ENCODE measurements around the gene INPP5B.

Gene INPP5B

GRCh38 chr1:37824001-37824400 lies 122.9 kb downstream of the INPP5B start:
- no peak for DNase-seq (ENCODE audit: extremely low spot score)
- CTCF ChIA-PET, result no interaction called here
- POLR2A ChIA-PET, result interaction anchor here (1.5 kb wide), 1 partner anchor 12 kb away, joined by 3 read pairs; no protein-coding TSS in a partner anchor
- TF ChIP-seq BHLHE40 (IDR thresholded peaks at IDR 0.05; ENCODE audit: borderline replicate concordance), result no peak
- no peak for TF ChIP-seq PKNOX1 (IDR thresholded peaks at IDR 0.05)
- no peak for TF ChIP-seq TARDBP (IDR thresholded peaks at IDR 0.05)
- TF ChIP-seq FOXK2 (IDR thresholded peaks at IDR 0.05), result no peak
- TF ChIP-seq SP1 (IDR thresholded peaks at IDR 0.05), result no peak
- no peak for TF ChIP-seq HDGF (IDR thresholded peaks at IDR 0.05; ENCODE audit: borderline replicate concordance)
- TF ChIP-seq CTBP1 (IDR thresholded peaks at IDR 0.05; ENCODE audit: borderline replicate concordance), result no peak
- no peak for TF ChIP-seq LEF1 (IDR thresholded peaks at IDR 0.05; ENCODE audit: borderline replicate concordance)
- no peak for TF ChIP-seq FOXM1 (IDR thresholded peaks at IDR 0.05; ENCODE audit: borderline replicate concordance)
- TF ChIP-seq ELF4 (IDR thresholded peaks at IDR 0.05), result no peak
- no peak for TF ChIP-seq ZNF384 (IDR thresholded peaks at IDR 0.05)
- TF ChIP-seq SUZ12 (IDR thresholded peaks at IDR 0.05), result no peak
- no peak for TF ChIP-seq ARNT (IDR thresholded peaks at IDR 0.05)
- no peak for TF ChIP-seq L3MBTL2 (conservative IDR thresholded peaks at IDR 0.05)
- no peak for TF ChIP-seq NFRKB (IDR thresholded peaks at IDR 0.05)
- TF ChIP-seq FOXA1 (IDR thresholded peaks at IDR 0.05), result no peak

GRCh38 chr1:37822906-37823815 lies 123.7 kb downstream of the INPP5B start:
- TF ChIP-seq ELF4 (IDR thresholded peaks at IDR 0.05) (no peak), L3MBTL2 (conservative IDR thresholded peaks at IDR 0.05) (no peak), FOXA1 (IDR thresholded peaks at IDR 0.05) (no peak), NFRKB (IDR thresholded peaks at IDR 0.05) (no peak), HDGF (IDR thresholded peaks at IDR 0.05; ENCODE audit: borderline replicate concordance) (no peak), TARDBP (IDR thresholded peaks at IDR 0.05) (no peak), BHLHE40 (IDR thresholded peaks at IDR 0.05; ENCODE audit: borderline replicate concordance) (no peak), LEF1 (IDR thresholded peaks at IDR 0.05; ENCODE audit: borderline replicate concordance) (no peak), ZNF384 (IDR thresholded peaks at IDR 0.05) (no peak), ARNT (IDR thresholded peaks at IDR 0.05) (no peak), SP1 (IDR thresholded peaks at IDR 0.05) (no peak), CTBP1 (IDR thresholded peaks at IDR 0.05; ENCODE audit: borderline replicate concordance) (no peak), SUZ12 (IDR thresholded peaks at IDR 0.05) (no peak), FOXK2 (IDR thresholded peaks at IDR 0.05) (no peak), PKNOX1 (IDR thresholded peaks at IDR 0.05) (no peak), FOXM1 (IDR thresholded peaks at IDR 0.05; ENCODE audit: borderline replicate concordance) (no peak)
- DNase-seq (ENCODE audit: extremely low spot score), result no peak
- POLR2A ChIA-PET, result interaction anchor here (1.4 to 1.5 kb wide), 2 partner anchors 11 to 15 kb away, joined by 3 to 6 read pairs; partner anchors contain the start of genes C1orf122 and YRDC
- CTCF ChIA-PET, result no interaction called here

- CTCF ChIA-PET, result no interaction called here
- POLR2A ChIA-PET, result no interaction called here
- no peak for DNase-seq (ENCODE audit: extremely low spot score)
- TF ChIP-seq ELF4 (IDR thresholded peaks at IDR 0.05), result no peak
- TF ChIP-seq SUZ12 (IDR thresholded peaks at IDR 0.05), result no peak
- no peak for TF ChIP-seq L3MBTL2 (conservative IDR thresholded peaks at IDR 0.05)
- TF ChIP-seq BHLHE40 (IDR thresholded peaks at IDR 0.05; ENCODE audit: borderline replicate concordance), result no peak
- TF ChIP-seq ARNT (IDR thresholded peaks at IDR 0.05), result no peak
These were observed 125.4 kb downstream of the INPP5B start for GRCh38 chr1:37821481-37821880.

- CTCF ChIA-PET, result no interaction called here
- TF ChIP-seq LEF1 (IDR thresholded peaks at IDR 0.05; ENCODE audit: borderline replicate concordance) (no peak), FOXA1 (IDR thresholded peaks at IDR 0.05) (no peak), NFRKB (IDR thresholded peaks at IDR 0.05) (no peak), ZNF384 (IDR thresholded peaks at IDR 0.05) (no peak), PKNOX1 (IDR thresholded peaks at IDR 0.05) (no peak), SP1 (IDR thresholded peaks at IDR 0.05) (no peak), L3MBTL2 (conservative IDR thresholded peaks at IDR 0.05) (no peak), SUZ12 (IDR thresholded peaks at IDR 0.05) (no peak), CTBP1 (IDR thresholded peaks at IDR 0.05; ENCODE audit: borderline replicate concordance) (no peak), HDGF (IDR thresholded peaks at IDR 0.05; ENCODE audit: borderline replicate concordance) (no peak), BHLHE40 (IDR thresholded peaks at IDR 0.05; ENCODE audit: borderline replicate concordance) (no peak), FOXK2 (IDR thresholded peaks at IDR 0.05) (no peak), ELF4 (IDR thresholded peaks at IDR 0.05) (no peak), FOXM1 (IDR thresholded peaks at IDR 0.05; ENCODE audit: borderline replicate concordance) (no peak), TARDBP (IDR thresholded peaks at IDR 0.05) (no peak), ARNT (IDR thresholded peaks at IDR 0.05) (no peak)
- POLR2A ChIA-PET, result interaction anchor here (1.1 to 1.3 kb wide), 3 partner anchors 9 to 42 kb away, joined by 3 to 4 read pairs (median 4); partner anchors contain the start of genes C1orf122, MTF1 and YRDC
- DNase-seq (ENCODE audit: extremely low spot score), result no peak
These were observed 129.4 kb downstream of the INPP5B start for GRCh38 chr1:37817481-37817880.

GRCh38 chr1:37814252-37814651 lies 132.6 kb downstream of the INPP5B start:
- POLR2A ChIA-PET, result no interaction called here
- TF ChIP-seq TARDBP (IDR thresholded peaks at IDR 0.05) (no peak), FOXM1 (IDR thresholded peaks at IDR 0.05; ENCODE audit: borderline replicate concordance) (no peak), FOXK2 (IDR thresholded peaks at IDR 0.05) (no peak), CTBP1 (IDR thresholded peaks at IDR 0.05; ENCODE audit: borderline replicate concordance) (no peak), PKNOX1 (IDR thresholded peaks at IDR 0.05) (no peak), SUZ12 (IDR thresholded peaks at IDR 0.05) (no peak), HDGF (IDR thresholded peaks at IDR 0.05; ENCODE audit: borderline replicate concordance) (no peak), BHLHE40 (IDR thresholded peaks at IDR 0.05; ENCODE audit: borderline replicate concordance) (no peak), FOXA1 (IDR thresholded peaks at IDR 0.05) (no peak)
- CTCF ChIA-PET, result no interaction called here
- DNase-seq (ENCODE audit: extremely low spot score), result no peak
